NCI-H460 (cell line): ENCODE results near the gene CHST12. TPM values are rescaled to one million over a fixed set of nuclear protein-coding genes. Genes with fewer than 3 reads are reported as not detected.

Experiments used
- DNase-seq: peaks from one replicate; pipeline ENCODE4 v3.0.0-alpha.2; 2016; ENCODE audit warnings: low read depth; ENCODE audit errors: extremely low read depth
- total RNA-seq: library from RNA; depleted of rRNA; stranded (reverse); fragments of >200 nt; shearing (Covaris generic); gene quantifications from 2 replicates; pipeline ENCODE4 v1.2.3, GENCODE V29; 2014

CHST12 gene
- total RNA-seq, 1 experiment from 2014 or later: 3.8 TPM

DNA sequence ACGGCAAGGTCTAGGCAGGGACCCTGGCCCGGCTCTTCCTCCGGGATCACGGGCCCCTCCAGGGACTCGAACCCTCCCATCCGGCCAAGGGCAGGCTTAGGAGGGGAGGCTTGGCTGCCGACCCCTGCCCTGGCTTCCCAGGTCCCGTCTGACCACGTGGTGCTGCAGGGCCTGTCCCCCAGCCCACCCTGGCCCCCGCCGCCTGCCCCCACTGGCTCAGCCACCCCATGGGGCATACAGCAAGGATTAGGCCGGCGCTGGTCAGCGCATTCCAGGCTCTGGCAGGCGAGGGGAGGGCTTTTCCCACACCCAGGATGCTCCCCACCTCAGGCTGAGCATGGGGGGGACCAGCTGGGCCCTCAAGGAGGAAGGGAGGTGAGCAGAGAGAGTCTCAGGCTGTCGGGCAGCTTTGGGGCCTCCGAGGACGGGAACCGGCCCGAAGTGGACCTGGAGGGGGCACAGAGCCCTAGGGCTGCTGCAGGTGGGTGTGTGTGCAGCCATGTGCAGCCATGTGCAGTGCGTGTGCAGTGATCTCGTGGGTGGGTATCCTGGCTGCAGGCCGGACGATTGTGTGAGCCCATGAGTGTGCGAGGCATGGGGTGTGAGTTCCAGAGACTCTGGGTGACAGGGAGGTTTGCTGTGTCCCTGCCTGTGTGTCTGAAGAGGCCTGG lies 73.5 kb downstream of the CHST12 start:
- DNase-seq: no peak

DNA sequence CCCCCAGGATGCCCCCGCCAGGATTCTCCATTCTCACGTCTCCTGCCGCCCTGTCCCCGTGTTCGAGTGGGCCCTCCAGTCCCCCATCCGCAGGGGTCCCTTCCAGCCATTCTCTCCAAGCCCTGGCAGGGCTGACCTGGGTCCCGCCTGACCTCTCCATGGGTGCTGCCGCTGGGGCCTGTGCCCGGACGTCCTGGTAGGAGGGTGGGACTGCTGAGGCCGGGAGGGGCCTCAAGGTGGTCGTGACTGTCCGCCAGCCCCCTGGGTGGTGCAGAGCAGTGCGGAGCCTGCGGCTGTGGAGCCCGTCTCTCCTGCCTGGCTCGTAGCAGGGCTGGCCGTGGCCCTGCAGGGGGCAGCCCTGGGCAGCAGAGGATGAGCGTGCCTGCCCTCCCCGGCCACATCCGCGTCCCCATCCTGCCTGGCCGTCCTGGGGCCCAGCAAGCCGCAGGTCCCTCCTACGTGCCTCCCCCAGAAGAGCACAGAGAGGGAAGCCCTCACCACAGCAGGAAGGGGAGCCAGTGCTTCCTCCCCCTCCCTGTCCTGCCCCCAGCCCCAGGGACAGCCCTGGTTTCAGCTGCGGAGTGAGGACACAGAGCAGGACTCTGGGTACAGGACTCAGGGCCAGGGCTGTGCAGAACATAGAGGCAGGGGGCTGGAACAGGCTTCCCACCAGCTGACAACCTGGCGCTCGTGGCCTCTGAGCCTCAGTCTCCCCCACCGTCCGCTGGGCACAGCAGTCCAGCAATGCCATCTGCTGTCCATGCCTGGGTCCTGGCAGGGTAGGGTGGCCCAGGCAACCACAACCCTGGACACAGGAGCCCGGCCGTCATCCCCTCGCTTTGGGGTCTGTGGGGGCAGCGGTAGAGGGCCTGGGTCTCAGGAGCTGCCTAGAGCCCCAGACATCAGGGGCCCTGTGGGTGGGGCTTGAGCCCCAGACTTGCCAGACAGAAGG lies 74.3 kb downstream of the CHST12 start:
- DNase-seq: peak; percentile 42

DNA sequence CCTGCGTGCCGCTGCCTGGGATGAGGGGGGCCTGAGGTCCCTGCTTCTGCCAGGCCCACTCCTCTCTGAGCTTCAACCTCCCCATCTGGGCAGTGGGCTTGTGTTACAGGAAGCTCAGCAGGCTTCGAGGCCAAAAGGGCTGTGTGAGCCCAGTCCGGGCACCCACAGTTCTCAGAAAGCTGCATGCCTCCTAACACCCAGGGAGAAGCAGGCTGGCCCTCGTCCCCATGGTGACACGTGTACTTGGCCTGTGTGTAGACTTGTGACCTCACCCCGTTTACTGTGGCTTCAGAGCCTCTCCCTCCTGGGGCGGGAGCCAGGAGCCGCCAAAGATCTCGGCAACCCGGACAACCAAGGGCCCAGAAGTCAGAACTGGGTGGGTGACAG lies 75.0 kb downstream of the CHST12 start:
- DNase-seq: no peak

DNA sequence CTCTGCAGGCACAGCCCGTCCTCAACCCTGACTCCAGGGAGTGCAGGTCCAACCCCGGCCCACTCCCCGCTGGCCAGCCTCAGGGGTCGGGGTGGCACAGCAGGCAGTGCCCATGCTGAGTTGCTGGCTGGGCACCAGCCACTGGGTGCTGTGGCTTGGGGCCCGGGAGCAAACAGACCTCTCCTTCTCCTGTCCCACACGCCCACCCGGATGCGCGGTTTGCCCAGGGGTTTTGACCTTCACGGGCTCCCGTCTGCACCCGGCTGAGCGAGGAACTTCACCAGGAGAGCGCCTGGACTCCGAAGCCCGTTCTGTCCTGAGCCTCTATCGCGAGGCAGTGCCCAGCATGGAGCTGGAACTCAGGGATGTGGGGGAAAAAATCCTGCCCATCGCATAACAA lies 75.4 kb downstream of the CHST12 start:
- no peak for DNase-seq

DNA sequence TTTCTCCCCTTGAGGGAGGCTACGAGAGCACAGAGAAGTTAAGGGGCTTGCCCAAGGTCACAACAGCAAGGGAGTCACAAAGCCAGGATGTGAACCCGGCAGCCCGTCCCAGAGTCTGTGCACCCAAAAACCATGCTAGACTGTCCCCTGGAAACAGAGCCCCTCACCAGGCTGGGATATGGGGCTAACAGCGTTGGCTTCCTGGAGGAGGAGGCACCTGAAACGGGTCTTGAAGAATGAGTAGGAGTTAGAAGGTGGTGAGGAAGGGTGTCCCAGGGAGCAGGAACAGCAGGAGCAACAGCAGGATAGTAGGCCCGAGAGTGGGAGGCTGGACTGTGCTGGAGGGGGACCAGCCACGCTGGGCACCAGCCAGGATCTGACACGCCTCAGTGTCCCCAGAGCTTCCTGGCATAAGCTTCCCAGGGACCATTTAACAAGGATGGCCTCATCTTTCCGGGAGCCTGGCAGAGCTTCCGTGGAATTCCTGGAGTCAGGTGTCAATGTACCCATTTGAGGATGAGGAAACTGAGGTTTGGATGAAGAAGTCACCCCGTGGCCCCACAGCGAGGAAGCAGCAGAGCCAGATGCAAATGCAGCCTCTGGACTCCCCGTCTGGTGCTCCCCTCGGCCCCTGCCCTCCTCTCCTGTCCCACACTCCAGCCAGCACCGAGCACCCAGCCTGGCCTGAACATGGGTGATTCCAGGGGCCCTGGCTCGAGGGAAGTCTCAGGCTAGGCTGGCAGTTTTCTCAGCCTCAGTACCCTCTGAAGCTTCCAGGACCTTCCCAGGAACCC lies 76.1 kb downstream of the CHST12 start:
- no peak for DNase-seq

DNA sequence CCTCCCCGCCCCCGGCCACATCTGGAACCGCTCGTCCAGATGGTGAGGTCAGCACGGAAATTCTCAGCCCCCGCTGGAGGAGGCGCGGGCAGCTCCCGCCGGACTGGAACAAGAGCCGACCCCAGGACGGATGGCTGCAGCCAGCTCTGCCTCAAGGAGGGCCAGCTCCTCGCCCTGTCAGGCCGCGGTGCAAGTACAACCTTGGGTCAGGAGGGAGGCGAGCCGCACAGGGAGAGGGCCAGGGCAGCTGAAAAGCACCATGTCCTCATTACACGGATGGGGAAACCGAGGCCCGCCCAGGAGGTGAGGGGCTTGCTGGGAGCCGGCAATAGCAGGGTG lies 76.6 kb downstream of the CHST12 start:
- no peak for DNase-seq

DNA sequence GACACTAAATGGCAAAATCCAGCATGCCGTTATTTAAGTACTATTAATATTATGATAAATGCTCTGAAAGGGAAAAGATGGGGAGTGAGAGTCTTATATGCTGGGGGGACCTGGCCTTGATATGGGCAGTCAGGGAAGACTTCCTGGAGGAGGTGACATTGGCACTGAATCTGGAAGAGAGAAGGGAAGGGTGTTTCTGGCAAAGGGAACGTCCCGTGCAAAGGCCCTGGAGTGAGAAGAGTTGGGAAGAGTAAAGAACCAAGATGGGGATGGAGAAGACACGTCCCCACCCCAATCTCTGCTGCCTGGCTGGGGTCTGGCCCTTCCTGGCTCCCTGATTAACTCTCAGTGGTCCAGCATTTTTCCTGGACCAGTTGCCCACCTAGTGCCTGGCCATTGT lies 77.8 kb downstream of the CHST12 start:
- DNase-seq: no peak

DNA sequence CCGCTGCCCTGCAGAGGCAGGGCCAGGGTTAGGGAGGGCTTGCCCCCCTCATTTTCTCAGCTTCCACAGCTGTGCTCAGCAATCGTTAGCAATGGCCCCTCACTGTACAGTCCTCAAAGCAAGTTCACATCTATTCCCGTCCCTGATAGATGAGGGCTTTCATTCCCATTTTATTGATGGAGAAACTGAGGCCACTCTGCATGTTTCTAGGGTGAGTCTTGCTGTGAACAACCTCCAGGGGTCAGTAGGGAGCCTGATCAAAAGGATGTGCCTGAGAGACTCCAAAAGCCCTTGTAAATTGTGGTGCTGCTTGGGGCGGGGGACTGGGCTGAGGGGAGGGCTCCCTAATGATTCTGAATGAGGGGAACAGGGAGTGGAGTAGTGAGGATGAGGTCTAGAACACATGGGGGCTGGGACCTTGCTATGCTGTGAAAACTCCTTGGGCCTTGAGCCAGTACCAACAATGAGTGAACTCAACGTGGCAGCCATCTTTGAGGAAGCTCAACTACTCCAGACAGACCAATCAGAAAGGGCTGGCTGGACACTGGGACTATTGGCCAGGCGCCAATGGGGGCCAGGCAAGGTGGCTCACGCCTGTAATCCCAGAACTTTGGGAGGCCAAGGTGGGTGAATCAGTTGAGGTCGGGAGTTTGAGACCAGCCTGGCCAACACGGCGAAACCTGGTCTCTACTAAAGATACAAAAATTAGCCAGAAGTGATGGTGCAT lies 79.5 kb downstream of the CHST12 start:
- no peak for DNase-seq

DNA sequence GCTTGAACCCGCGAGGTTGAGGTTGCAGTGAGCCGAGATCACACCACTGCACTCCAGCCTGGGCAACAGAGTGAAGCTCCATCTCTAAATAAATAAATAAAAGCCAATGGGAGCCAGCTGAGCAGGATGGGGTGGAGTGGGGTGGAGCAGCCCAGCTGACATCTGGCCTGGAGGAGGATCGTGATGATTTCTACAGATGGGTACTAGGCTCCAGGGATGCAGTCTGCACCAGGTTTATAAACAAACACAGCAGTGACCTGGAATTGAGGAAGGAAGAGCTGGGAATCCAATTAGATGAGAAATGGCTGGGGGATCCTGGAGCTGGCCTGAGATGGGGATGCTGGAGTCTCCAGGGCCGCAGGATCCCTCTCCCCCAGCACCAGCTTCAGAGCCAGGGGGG lies 80.1 kb downstream of the CHST12 start:
- DNase-seq: no peak

DNA sequence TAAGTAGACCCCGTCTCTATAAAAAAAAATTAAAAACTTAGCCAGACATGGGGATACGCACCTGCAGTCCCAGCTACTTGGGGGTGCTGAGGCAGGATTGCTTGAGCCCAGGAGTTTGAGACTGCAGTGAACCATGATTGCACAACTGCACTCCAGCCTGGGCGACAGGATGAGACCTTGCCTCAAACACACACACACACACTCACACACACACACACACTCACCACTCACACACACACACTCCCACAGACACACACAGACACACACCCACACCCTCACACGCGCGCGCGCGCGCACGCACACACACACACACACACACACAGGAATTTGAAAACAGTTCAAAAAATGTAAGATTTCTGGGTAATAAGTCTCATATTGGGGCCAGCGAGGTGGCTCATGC lies 81.5 kb downstream of the CHST12 start:
- DNase-seq: no peak

DNA sequence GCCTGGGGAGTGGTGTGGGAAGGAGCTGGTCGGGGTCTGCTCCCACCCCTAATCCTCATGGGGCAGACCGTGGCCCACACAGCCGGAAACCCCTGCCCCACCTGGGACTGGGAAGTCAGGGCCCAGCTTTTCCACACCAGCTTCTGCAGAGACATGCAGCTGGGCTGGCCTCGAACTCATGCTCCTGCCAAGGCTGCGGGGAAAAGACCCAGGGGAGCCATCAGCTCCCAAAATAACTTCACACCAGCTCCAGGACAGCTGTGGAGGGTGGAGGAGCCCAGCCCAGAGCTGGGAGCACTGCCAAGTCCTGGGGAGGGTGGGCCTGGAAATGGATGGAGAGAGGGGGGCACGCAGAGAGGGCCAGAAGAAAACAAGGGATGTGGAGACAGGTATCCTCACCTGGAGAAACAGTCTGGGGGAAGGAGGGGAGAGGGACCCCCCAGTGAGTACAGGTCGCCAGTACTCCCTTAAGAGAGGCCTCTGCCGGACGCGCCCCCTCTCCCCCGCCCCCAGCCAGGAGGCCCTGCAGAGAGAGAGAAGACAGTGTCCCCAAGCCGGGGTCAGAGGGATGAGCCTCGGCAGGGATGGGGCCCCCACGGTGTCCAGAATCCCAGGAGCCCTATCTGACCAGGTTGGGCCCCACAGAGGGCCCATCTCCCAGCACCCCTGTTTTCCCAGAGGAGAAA lies 84.3 kb downstream of the CHST12 start:
- DNase-seq: no peak

DNA sequence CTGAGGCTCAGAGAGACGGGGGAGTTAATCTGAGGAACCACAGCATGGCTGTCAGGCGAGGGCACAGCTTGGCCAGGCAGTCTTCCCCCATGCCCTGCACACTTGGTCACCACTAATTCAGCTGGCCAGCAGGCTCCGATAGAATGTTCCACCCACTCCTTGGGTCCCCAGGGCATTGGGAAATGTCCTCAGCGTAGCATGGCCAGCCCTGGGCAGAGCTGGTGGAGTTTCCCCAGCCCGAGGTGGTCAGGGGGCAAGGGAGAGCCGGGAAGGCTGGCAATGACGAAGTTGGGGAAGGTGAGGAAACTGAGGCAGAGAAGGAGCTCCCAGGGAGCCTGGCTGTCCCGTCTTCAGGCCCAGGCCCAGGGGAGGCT lies 84.8 kb downstream of the CHST12 start:
- no peak for DNase-seq

DNA sequence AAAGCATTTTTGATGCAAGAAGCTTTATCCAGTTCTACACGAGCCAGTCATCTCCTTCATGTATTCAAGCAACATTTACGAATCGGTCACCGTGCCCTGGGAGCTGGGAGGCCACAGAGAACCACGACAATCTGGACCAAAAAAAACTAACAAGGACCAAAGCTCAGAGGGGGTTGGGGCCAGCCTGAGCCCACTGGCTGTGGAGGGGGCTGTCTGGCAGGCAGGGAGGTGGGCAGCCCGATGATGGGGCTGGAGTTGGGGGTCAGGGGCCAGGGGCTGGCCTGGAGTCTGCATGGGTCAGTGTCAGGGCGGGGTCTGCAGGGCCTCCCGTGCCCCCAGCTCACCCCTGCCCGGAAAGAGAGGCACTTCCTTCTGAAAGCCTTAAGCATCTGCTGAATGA lies 85.3 kb downstream of the CHST12 start:
- no peak for DNase-seq

DNA sequence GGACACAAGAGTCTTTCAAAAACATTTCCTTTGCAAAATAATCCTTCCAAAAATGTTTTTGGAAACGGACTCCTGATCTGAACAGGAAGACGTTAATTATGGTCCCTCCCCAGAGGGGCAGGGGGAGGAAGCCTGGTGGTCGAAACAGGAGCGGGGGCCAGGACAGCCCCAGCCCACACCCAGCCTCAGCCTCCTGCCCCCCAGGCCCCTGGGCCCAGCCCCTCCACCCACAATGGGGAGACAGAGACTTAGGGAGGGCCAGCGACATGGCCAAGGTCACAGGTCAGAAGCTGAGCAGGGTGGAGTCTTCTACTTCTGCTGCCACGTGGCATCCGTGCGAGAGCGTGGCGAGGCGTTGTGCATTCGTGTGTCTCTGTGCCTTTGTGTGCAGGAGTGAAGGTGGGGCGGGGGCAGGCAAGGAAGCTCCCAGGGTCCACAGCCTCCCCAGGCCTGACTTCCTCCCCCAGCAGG lies 86.8 kb downstream of the CHST12 start:
- no peak for DNase-seq

DNA sequence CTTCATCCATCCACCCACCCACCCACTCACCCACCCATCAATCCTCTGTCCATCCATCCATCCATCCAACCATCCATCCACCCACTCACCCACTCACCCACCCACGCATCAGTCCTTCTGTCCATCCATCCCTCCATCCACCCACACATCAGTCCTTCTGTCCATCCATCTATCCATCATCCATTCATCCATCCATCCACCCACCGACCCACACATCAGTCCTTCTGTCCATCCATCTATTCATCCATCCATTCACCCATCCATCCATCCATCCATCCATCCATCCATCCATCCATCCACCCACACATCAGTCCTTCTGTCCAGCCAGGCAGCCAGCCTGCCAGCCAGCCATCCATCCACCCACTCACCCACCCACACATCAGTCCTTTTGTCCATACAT lies 88.6 kb downstream of the CHST12 start:
- DNase-seq: no peak

DNA sequence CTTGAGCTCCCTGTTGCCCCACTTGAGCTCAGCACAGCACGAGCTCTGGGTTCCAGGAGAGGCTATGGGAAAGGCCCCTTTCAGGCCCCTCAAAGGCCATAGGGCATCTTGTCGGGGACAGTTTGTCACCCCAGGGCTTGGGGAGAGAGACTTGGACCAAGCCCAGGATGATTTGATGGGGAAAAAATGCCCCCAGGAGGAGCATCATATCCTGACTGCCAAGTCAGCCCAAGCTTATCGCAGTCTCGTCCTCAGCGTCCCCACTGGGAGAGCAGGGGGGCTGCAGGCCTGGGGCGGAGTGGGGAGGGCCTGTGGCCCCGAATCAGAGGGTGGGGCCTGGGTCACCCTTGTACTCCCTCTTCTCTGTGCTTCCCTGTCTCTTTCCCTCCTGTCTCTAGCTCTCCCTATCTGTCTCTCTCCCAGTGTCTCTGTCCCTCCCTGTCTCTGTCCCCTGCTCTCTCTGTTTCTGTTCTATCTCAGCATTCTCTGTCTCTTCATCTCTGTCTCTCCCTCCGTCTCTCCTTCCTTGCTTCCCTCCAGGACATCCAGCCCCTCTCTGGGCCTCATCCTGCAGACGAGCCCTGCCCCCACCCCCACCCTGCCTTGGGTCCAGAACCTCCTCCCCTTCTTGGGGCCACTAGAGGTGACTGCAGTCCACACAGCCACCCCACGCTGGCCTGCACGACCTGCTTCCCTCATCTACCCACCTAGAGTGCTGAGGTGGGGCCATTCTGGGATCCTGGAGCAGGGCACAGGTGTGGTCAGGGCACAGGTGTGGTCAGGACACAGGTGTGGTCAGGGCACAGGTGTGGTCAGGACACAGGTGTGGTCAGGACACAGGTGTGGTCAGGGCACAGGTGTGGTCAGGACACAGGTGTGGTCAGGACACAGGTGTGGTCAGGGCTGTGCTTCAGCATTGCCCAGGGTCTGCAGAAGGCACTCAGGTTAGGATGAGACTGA lies 90.1 kb downstream of the CHST12 start:
- DNase-seq: no peak

DNA sequence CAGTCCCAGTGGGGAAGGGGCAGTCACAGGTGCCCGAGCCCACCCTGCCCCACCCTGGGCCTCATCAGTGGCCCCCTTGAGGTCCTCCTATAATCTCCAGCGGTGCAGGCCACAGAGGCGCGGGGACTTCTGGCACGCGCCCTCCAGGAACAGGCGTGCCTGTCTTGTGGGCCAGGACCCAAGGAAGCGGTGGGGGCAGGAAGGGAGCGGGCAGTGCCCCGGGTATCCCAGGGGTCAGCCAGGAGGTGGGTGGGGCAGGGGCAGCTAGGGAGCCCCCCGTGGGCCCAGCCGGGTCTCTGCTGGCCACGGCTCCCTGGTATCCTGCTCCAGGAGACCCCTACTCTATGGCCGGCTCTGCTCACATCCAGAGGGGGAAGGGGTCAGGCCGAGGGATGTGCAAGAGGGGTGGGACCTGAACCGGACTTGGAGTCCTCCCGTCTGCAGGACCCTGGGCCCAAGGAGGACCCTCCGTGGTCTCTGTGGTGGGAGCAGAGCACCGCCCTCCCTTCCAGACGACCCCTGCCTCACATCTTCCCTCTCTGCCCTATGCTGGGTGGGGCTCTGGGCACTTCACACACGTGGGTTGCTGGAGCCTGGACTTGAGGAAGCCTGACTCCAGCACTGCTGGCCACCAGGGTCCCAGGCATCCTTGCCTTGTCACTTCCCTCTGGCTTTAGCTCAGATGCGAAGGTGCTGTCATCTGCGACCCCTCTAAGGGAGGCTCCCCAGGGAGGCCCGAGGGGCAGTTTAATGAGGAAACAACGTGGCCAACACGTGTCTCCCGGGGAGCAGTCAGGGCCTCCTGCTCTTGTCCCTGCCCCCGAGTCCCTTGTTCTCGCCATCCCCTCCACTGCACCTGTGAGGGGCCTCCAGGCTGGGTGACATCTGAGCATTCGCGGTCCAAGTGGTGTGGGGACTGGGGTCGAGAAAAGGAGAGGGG lies 91.0 kb downstream of the CHST12 start:
- no peak for DNase-seq
